RWPE2 (cell line): ENCODE data around the gene MPPED2.

Experiments used
- ATAC-seq: fragments of 200-7000 bp; cut with Tn5 transposase; 3 replicates; pipeline ENCODE4 v1.9.1; 2021; ENCODE audit warnings: low read depth
- DNase-seq: peaks from one replicate; pipeline ENCODE4 v3.0.0-alpha.2; 2020; ENCODE audit warnings: low spot score
- H3K27ac ChIP-seq: fragments of 450-650 bp; 2 replicates; pipeline ENCODE4 v1.5.1; 2017; ENCODE audit warnings: mild to moderate bottlenecking; ENCODE audit not compliant: poor library complexity, severe bottlenecking
- H3K27me3 ChIP-seq: fragments of 250-450 bp; sonication (Bioruptor Pico); 2 replicates; pipeline ENCODE4 v1.5.1; 2021; ENCODE audit warnings: mild to moderate bottlenecking, moderate library complexity; ENCODE audit not compliant: insufficient read depth, poor library complexity, severe bottlenecking
- H3K36me3 ChIP-seq: fragments of 250-450 bp; sonication (Bioruptor Pico); 2 replicates; pipeline ENCODE4 v1.5.1; 2020; ENCODE audit warnings: low read depth, mild to moderate bottlenecking, moderate library complexity
- H3K4me1 ChIP-seq: fragments of 250-450 bp; sonication (Bioruptor Pico); 2 replicates; pipeline ENCODE4 v1.5.1; 2021; ENCODE audit warnings: mild to moderate bottlenecking, moderate library complexity; ENCODE audit not compliant: insufficient read depth, poor library complexity, severe bottlenecking
- H3K4me3 ChIP-seq: fragments of 250-450 bp; sonication (Bioruptor Pico); 2 replicates; pipeline ENCODE4 v1.5.1; 2021; ENCODE audit warnings: mild to moderate bottlenecking, moderate library complexity; ENCODE audit not compliant: severe bottlenecking
- H3K9me3 ChIP-seq: fragments of 250-450 bp; sonication (Bioruptor Pico); 2 replicates; pipeline ENCODE4 v1.5.1; 2021; ENCODE audit warnings: mild to moderate bottlenecking, moderate library complexity; ENCODE audit not compliant: severe bottlenecking
- TF ChIP-seq, protein P1 (sequence below): fragments of 450-650 bp; IDR thresholded peaks from one replicate; pipeline ENCODE4 v1.5.1; 2017; ENCODE audit warnings: mild to moderate bottlenecking, moderate library complexity; ENCODE audit not compliant: poor library complexity, severe bottlenecking

The MPPED2 gene

GRCh38 chr11:30387891-30388861 lies 198.0 kb downstream of the MPPED2 start:
- ATAC-seq (no peak), DNase-seq (no peak)
- no peak overlapping the region for H3K27ac ChIP-seq
- H3K36me3 ChIP-seq: no peaks in the 10 kb centered on the region
- no peaks in the 10 kb centered on the region for H3K4me1 ChIP-seq
- no peaks in the 10 kb centered on the region for H3K27me3 ChIP-seq
- no peaks in the 10 kb centered on the region for H3K9me3 ChIP-seq
- TF ChIP-seq, protein P1, sequence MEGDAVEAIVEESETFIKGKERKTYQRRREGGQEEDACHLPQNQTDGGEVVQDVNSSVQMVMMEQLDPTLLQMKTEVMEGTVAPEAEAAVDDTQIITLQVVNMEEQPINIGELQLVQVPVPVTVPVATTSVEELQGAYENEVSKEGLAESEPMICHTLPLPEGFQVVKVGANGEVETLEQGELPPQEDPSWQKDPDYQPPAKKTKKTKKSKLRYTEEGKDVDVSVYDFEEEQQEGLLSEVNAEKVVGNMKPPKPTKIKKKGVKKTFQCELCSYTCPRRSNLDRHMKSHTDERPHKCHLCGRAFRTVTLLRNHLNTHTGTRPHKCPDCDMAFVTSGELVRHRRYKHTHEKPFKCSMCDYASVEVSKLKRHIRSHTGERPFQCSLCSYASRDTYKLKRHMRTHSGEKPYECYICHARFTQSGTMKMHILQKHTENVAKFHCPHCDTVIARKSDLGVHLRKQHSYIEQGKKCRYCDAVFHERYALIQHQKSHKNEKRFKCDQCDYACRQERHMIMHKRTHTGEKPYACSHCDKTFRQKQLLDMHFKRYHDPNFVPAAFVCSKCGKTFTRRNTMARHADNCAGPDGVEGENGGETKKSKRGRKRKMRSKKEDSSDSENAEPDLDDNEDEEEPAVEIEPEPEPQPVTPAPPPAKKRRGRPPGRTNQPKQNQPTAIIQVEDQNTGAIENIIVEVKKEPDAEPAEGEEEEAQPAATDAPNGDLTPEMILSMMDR: no peak
- H3K4me3 ChIP-seq: no peak overlapping the region

GRCh38 chr11:30381879-30382278 lies 204.3 kb downstream of the MPPED2 start:
- Histone ChIP-seq H3K9me3 (no peaks in the 10 kb centered on the region), H3K27ac (no peak overlapping the region), H3K27me3 (no peaks in the 10 kb centered on the region), H3K4me3 (no peak overlapping the region), H3K4me1 (peaks cover 10% of the 10 kb centered on the region), H3K36me3 (no peaks in the 10 kb centered on the region)
- ATAC-seq: no peak
- TF ChIP-seq, protein P1: no peak
- DNase-seq: no peak

DNA sequence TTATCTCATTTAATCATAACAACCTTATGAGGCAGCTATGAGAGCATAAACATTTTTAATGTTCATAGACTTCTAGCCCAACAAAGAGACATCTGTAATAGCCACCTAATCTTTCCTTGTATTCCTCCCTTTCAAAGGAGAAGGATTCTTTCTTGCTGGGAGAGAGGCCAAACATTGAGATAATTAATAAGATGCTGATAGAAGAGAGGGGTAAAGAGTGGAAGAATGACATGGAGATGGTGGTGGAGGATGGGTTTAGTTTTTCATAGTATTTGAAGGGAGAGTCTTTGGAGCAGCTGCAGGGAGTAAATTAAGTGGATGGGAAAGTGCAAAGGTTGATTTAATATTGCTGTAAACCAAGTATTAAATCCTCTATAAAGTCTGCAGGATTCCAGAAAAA lies 205.3 kb downstream of the MPPED2 start:
- ATAC-seq: no peak
- no peak for DNase-seq
- Histone ChIP-seq H3K27ac (no peak overlapping the region), H3K27me3 (no peaks in the 10 kb centered on the region), H3K4me1 (peaks cover 11% of the 10 kb centered on the region), H3K9me3 (no peaks in the 10 kb centered on the region), H3K36me3 (no peaks in the 10 kb centered on the region), H3K4me3 (no peak overlapping the region)
- TF ChIP-seq, protein P1: no peak

DNA sequence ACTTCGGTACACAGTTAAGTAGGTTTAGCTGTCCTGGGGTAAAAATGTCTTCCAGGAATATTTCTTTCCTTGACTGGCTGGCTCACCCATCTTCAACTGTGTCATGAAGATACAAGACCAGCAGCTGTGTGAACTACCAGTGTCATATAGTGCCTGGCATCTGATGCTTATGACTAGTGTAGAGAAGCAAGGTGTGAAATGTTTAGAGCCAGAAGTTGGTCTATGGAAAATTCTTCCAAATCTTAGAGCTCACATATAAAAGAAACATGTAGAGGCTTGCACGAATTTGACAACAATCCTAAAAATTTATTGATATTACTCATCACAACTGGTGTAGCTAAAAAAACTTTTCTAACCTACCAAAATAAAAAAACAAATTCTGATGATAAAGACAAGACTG lies 208.8 kb downstream of the MPPED2 start:
- TF ChIP-seq, protein P1: no peak
- no peak overlapping the region for H3K4me3 ChIP-seq
- DNase-seq: no peak
- H3K27me3 ChIP-seq: no peaks in the 10 kb centered on the region
- peak; percentile 61 for ATAC-seq
- no peaks in the 10 kb centered on the region for H3K9me3 ChIP-seq
- H3K27ac ChIP-seq: no peak overlapping the region
- H3K36me3 ChIP-seq: no peaks in the 10 kb centered on the region
- H3K4me1 ChIP-seq: peaks cover 11% of the 10 kb centered on the region

DNA sequence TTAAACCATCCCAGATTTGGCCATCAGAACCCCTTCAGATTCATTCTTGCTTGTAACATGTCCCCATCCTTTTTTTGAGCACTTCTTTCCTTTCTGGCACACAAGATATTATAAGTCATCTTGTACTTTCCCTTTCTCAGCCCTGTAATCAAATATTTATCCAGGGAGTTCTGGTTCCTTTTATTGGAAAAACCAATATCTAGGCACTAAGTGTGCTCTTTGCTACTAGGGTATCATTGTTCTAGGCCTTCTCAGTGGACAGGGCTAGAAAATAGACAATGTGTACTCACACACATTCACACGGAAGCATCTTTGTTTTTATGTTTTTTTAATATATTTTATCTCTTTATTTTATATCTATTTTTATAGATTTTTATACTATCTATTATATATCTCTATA lies 216.0 kb downstream of the MPPED2 start:
- H3K9me3 ChIP-seq: no peaks in the 10 kb centered on the region
- no peak for ATAC-seq
- H3K4me1 ChIP-seq: no peaks in the 10 kb centered on the region
- no peaks in the 10 kb centered on the region for H3K36me3 ChIP-seq
- H3K27me3 ChIP-seq: no peaks in the 10 kb centered on the region
- DNase-seq: no peak
- TF ChIP-seq, protein P1: no peak
- no peak overlapping the region for H3K4me3 ChIP-seq
- H3K27ac ChIP-seq: no peak overlapping the region
